A673 (cell line): ENCODE results near the gene ADCY5.

Experiments
- EZH2 ChIP-seq: fragments of 200-600 bp; sonication (generic); IDR thresholded peaks from 2 replicates; pipeline ENCODE4 v1.6.1; 2017; ENCODE audit warnings: borderline replicate concordance, low read depth, mild to moderate bottlenecking, mixed read lengths, antibody characterized with exemption, low read length; ENCODE audit not compliant: poor library complexity, severe bottlenecking
- TF ChIP-seq, protein P1 (sequence below): fragments of 300-800, 200-600 bp; sonication (generic); conservative IDR thresholded peaks from 2 replicates; pipeline ENCODE4 v1.5.1; 2017; ENCODE audit warnings: low read depth, mild to moderate bottlenecking, antibody characterized with exemption, low read length, moderate library complexity, mixed read lengths

DNA sequence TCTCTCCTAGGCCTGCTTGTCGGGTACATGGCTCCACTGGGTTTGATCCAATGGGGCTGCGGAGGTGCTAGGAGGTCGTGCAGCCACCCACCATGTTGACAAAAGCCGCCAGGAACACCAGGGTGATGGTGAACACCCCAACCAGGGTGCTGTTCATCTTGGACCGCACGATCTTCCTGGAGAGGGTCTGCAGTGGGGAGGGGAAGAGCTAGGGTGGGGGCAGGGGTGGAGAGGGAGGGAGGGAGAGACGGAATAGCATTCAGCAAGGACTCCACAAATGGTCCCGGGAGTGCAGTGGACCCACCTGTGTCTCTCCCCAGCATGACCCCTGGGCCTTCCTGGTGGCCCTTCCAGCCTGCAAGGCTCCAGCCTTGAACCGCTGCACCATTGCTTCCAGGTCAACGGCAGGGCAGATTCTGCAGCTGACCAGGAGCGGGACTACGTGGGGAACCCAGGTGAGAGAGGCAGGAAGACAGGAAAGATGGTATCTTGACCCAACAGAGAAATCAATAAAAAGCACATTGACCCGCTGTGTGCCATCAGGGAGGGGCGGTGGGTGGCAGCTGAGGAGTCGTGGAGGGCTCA is 144.8 kb downstream of the ADCY5 start:
- TF ChIP-seq, protein P1, sequence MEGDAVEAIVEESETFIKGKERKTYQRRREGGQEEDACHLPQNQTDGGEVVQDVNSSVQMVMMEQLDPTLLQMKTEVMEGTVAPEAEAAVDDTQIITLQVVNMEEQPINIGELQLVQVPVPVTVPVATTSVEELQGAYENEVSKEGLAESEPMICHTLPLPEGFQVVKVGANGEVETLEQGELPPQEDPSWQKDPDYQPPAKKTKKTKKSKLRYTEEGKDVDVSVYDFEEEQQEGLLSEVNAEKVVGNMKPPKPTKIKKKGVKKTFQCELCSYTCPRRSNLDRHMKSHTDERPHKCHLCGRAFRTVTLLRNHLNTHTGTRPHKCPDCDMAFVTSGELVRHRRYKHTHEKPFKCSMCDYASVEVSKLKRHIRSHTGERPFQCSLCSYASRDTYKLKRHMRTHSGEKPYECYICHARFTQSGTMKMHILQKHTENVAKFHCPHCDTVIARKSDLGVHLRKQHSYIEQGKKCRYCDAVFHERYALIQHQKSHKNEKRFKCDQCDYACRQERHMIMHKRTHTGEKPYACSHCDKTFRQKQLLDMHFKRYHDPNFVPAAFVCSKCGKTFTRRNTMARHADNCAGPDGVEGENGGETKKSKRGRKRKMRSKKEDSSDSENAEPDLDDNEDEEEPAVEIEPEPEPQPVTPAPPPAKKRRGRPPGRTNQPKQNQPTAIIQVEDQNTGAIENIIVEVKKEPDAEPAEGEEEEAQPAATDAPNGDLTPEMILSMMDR: no peak
- no peak for TF ChIP-seq EZH2
